Liver (tissue), 9 donors: ENCODE results near the gene HOXC11. TPM values are rescaled to one million over a fixed set of nuclear protein-coding genes. Genes with fewer than 3 reads are reported as not detected.

Experiments
- DNase-seq: peaks from one replicate; pipeline ENCODE4 v3.0.0-alpha.2; 2017; ENCODE audit warnings: low spot score
- H3K27ac ChIP-seq, 2 donors: one replicate each; pipeline ENCODE4 v1.7.0; 2013; ENCODE audit warnings: inconsistent platforms in 2 of 2, low read length in 2 of 2, control low read depth in 1 of 2, low read depth in 1 of 2, mild to moderate bottlenecking in 1 of 2
- H3K27me3 ChIP-seq, 4 donors: one replicate each; pipeline versions ENCODE4 v1.6.1 to v1.7.0; 2013; ENCODE audit warnings: low read length in 3 of 4, inconsistent platforms in 1 of 4, mild to moderate bottlenecking in 1 of 4, moderate library complexity in 1 of 4; ENCODE audit not compliant: control insufficient read depth in 4 of 4, insufficient read depth in 4 of 4
- H3K36me3 ChIP-seq, 4 donors: one replicate each; pipeline versions ENCODE4 v1.6.1 to v1.7.0; 2013; ENCODE audit warnings: low read length in 3 of 4, mild to moderate bottlenecking in 3 of 4, low read depth in 1 of 4, moderate library complexity in 1 of 4; ENCODE audit not compliant: control insufficient read depth in 4 of 4, insufficient read depth in 3 of 4
- H3K4me1 ChIP-seq, 4 donors: one replicate each; pipeline versions ENCODE4 v1.6.1 to v1.7.0; 2013; ENCODE audit warnings: low read length in 3 of 4, mild to moderate bottlenecking in 3 of 4, moderate library complexity in 1 of 4; ENCODE audit not compliant: control insufficient read depth in 4 of 4, insufficient read depth in 4 of 4
- H3K4me3 ChIP-seq, 3 donors: one replicate each; pipeline versions ENCODE4 v1.6.1 to v1.7.0; 2013; ENCODE audit warnings: low read length in 3 of 3, control low read depth in 1 of 3, low read depth in 1 of 3, mild to moderate bottlenecking in 1 of 3
- H3K9ac ChIP-seq, 2 donors: one replicate each; pipeline ENCODE4 v1.7.0; 2013; ENCODE audit warnings: low read length in 2 of 2, mild to moderate bottlenecking in 2 of 2, moderate library complexity in 2 of 2, control low read depth in 1 of 2, low read depth in 1 of 2
- H3K9me3 ChIP-seq, 4 donors: one replicate each; pipeline versions ENCODE4 v1.6.1 to v1.7.0; 2013; ENCODE audit warnings: low read length in 3 of 4; ENCODE audit not compliant: control insufficient read depth in 4 of 4
- FOXA1 ChIP-seq: IDR thresholded peaks from 2 replicates; pipeline ENCODE4 v1.6.1; 2016; ENCODE audit warnings: antibody characterized with exemption
- FOXA2 ChIP-seq: IDR thresholded peaks from 2 replicates; pipeline ENCODE4 v1.6.1; 2016; ENCODE audit warnings: antibody characterized with exemption
- GABPA ChIP-seq, 2 donors: IDR thresholded peaks in 1 of 2; conservative IDR thresholded peaks in 1 of 2; 2 replicates each; pipeline ENCODE4 v1.6.1; 2016; ENCODE audit warnings: antibody characterized with exemption in 2 of 2, mild to moderate bottlenecking in 1 of 2, moderate library complexity in 1 of 2
- HNF4A ChIP-seq, 2 donors: conservative IDR thresholded peaks; 2 replicates each; pipeline ENCODE4 v1.6.1; 2016; ENCODE audit warnings: antibody characterized with exemption in 2 of 2, mild to moderate bottlenecking in 2 of 2
- HNF4G ChIP-seq: IDR thresholded peaks from 2 replicates; pipeline ENCODE4 v1.6.1; 2016; ENCODE audit warnings: antibody characterized with exemption
- JUND ChIP-seq, 2 donors: IDR thresholded peaks; 2 replicates each; pipeline ENCODE4 v1.6.1; 2016; ENCODE audit warnings: antibody characterized with exemption in 2 of 2
- RAD21 ChIP-seq, 2 donors: IDR thresholded peaks; 2 replicates each; pipeline ENCODE4 v1.6.1; 2016; ENCODE audit warnings: antibody characterized with exemption in 2 of 2, mild to moderate bottlenecking in 2 of 2
- RXRA ChIP-seq, 2 donors: IDR thresholded peaks; 2 replicates each; pipeline ENCODE4 v1.6.1; 2017 to 2018; ENCODE audit warnings: antibody characterized with exemption in 2 of 2, mild to moderate bottlenecking in 1 of 2
- SP1 ChIP-seq: IDR thresholded peaks from 2 replicates; pipeline ENCODE4 v1.6.1; 2018; ENCODE audit warnings: antibody characterized with exemption, mild to moderate bottlenecking
- TAF1 ChIP-seq: conservative IDR thresholded peaks from 2 replicates; pipeline ENCODE4 v1.6.1; 2016; ENCODE audit warnings: antibody characterized with exemption, mild to moderate bottlenecking
- YY1 ChIP-seq: IDR thresholded peaks from 2 replicates; pipeline ENCODE4 v1.6.1; 2016; ENCODE audit warnings: antibody characterized with exemption, mild to moderate bottlenecking
- WGBS: extraction: QIAGEN DNeasy Blood & Tissue Kit; methylation state at CpG from one replicate; pipeline ENCODE4 v1.1.7; 2013; 5-methylcytosine and 5-hydroxymethylcytosine counted together
- polyA plus RNA-seq, 2 donors: library from polyadenylated mRNA; stranded (reverse) in 1 of 2; unstranded in 1 of 2; fragments of 200-250 nt in 1 of 2; fragments of >200 nt in 1 of 2; fragmentation: Nextera tagmentation in 1 of 2; extraction: Ambion mirVana in 1 of 2; gene quantifications; one replicate each; pipeline versions ENCODE4 v1.2.1 to v1.2.3, GENCODE V29; 2013 to 2015
- total RNA-seq, 2 donors: library from RNA; depleted of rRNA; stranded (reverse); fragments of >200 nt; gene quantifications; one replicate each; pipeline ENCODE4 v1.2.3, GENCODE V29; 2014
- TF ChIP-seq, protein P1 (sequence below): IDR thresholded peaks from 2 replicates; pipeline ENCODE4 v1.6.1; 2016; ENCODE audit warnings: antibody characterized with exemption, mild to moderate bottlenecking
- TF ChIP-seq, protein P2 (sequence below): fragments of 150-350 bp; IDR thresholded peaks from 2 replicates; pipeline ENCODE4 v1.5.1; 2017; ENCODE audit warnings: improper control_type of control experiment, low read depth, low read length; ENCODE audit not compliant: missing input control
- TF ChIP-seq, protein P3 (sequence below): IDR thresholded peaks from 2 replicates; pipeline ENCODE4 v1.6.1; 2016; ENCODE audit warnings: antibody characterized with exemption
- TF ChIP-seq, protein P4 (sequence below): IDR thresholded peaks from 2 replicates; pipeline ENCODE4 v1.6.1; 2016; ENCODE audit warnings: antibody characterized with exemption
- TF ChIP-seq, protein P5 (sequence below): IDR thresholded peaks from 2 replicates; pipeline ENCODE4 v1.6.1; 2016; ENCODE audit warnings: antibody characterized with exemption
- donor health status: healthy.
- donor health status: healthy.
- donor health status: healthy.
- donor health status: healthy.
- donor health status: healthy.

Gene HOXC11
- total and polyA plus RNA-seq, 4 donors, result not detected

DNA sequence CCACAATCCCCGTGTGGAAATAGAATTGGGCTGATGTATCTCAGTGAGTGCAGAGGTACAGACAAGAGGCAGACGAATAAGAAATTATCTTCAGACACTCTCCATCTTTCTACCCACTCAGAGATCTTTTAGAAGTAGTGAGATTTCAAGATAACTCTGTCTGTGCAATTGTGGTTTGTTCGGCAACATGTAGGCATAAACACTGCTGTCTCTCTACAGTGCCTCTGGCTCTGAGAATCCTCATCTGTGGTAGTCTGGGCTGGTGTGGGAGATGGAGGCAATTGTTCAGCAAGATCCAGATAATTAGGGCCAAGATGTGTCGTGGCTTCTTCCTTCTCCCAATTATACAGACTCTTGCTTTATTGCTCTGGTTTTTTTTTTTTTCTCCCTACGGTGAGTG is 31.2 kb upstream of the HOXC11 start:
- Histone ChIP-seq H3K36me3 (no peaks in the 10 kb centered on the region), H3K27me3 (peaks cover 13 to 40% (median 23%) of the 10 kb centered on the region in 4 donors), H3K4me3 (no peak overlapping the region), H3K9me3 (no peaks in the 10 kb centered on the region), H3K27ac (no peak overlapping the region), H3K9ac (no peak overlapping the region), H3K4me1 (no peaks in the 10 kb centered on the region)
- WGBS, result 18% methylated on average over 5 of the region's 5 CpGs
- DNase-seq, result no peak
- TF ChIP-seq, protein P1, sequence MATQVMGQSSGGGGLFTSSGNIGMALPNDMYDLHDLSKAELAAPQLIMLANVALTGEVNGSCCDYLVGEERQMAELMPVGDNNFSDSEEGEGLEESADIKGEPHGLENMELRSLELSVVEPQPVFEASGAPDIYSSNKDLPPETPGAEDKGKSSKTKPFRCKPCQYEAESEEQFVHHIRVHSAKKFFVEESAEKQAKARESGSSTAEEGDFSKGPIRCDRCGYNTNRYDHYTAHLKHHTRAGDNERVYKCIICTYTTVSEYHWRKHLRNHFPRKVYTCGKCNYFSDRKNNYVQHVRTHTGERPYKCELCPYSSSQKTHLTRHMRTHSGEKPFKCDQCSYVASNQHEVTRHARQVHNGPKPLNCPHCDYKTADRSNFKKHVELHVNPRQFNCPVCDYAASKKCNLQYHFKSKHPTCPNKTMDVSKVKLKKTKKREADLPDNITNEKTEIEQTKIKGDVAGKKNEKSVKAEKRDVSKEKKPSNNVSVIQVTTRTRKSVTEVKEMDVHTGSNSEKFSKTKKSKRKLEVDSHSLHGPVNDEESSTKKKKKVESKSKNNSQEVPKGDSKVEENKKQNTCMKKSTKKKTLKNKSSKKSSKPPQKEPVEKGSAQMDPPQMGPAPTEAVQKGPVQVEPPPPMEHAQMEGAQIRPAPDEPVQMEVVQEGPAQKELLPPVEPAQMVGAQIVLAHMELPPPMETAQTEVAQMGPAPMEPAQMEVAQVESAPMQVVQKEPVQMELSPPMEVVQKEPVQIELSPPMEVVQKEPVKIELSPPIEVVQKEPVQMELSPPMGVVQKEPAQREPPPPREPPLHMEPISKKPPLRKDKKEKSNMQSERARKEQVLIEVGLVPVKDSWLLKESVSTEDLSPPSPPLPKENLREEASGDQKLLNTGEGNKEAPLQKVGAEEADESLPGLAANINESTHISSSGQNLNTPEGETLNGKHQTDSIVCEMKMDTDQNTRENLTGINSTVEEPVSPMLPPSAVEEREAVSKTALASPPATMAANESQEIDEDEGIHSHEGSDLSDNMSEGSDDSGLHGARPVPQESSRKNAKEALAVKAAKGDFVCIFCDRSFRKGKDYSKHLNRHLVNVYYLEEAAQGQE, result no peak
- TF ChIP-seq GABPA (IDR thresholded peaks at IDR 0.05 in 1 of 2, conservative IDR thresholded peaks at IDR 0.05 in 1 of 2) (no peak), RAD21 (IDR thresholded peaks at IDR 0.05) (no peak), SP1 (no peak), FOXA1 (no peak), FOXA2 (no peak), HNF4A (conservative IDR thresholded peaks at IDR 0.05) (no peak), HNF4G (no peak)
- TF ChIP-seq, protein P2, sequence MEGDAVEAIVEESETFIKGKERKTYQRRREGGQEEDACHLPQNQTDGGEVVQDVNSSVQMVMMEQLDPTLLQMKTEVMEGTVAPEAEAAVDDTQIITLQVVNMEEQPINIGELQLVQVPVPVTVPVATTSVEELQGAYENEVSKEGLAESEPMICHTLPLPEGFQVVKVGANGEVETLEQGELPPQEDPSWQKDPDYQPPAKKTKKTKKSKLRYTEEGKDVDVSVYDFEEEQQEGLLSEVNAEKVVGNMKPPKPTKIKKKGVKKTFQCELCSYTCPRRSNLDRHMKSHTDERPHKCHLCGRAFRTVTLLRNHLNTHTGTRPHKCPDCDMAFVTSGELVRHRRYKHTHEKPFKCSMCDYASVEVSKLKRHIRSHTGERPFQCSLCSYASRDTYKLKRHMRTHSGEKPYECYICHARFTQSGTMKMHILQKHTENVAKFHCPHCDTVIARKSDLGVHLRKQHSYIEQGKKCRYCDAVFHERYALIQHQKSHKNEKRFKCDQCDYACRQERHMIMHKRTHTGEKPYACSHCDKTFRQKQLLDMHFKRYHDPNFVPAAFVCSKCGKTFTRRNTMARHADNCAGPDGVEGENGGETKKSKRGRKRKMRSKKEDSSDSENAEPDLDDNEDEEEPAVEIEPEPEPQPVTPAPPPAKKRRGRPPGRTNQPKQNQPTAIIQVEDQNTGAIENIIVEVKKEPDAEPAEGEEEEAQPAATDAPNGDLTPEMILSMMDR, result no peak
- TF ChIP-seq, protein P3, sequence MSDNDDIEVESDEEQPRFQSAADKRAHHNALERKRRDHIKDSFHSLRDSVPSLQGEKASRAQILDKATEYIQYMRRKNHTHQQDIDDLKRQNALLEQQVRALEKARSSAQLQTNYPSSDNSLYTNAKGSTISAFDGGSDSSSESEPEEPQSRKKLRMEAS, result no peak
- TF ChIP-seq, protein P4, sequence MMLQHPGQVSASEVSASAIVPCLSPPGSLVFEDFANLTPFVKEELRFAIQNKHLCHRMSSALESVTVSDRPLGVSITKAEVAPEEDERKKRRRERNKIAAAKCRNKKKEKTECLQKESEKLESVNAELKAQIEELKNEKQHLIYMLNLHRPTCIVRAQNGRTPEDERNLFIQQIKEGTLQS, result no peak

DNA sequence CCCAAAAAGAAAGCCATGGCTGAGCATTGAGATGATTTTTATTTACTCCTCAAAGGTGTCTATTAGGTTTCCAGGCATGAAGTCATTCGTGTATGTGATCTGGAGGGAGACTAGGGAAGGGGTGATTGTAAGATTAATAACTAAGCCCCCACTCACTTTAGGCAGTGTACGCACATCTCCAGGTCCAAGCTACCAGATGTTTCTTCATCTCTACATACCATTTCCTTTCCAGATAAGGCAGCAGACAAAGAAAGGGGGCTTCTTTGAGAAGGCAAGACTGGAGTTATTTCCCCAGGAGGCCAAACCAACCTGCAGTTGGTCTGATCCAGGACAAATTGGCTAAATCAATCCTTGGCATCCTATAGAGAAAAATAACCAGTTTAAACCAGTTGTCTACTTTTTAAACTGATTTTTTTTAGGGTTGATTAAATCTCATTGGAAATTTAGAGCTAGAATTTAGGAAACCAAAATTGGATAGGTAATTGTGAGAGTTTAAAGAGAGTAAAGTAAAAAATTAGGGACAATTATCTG is 30.4 kb upstream of the HOXC11 start:
- H3K9me3 ChIP-seq, result no peaks in the 10 kb centered on the region
- DNase-seq, result no peak
- no peak overlapping the region for H3K9ac ChIP-seq
- no peaks in the 10 kb centered on the region for H3K4me1 ChIP-seq
- peaks cover 7 to 38% (median 22%) of the 10 kb centered on the region in 4 donors for H3K27me3 ChIP-seq
- no peaks in the 10 kb centered on the region for H3K36me3 ChIP-seq
- WGBS, result 10% methylated on average over 2 of the region's 2 CpGs
- no peak overlapping the region for H3K27ac ChIP-seq
- TF ChIP-seq, protein P2, result no peak
- TF ChIP-seq JUND (IDR thresholded peaks at IDR 0.05) (no peak), HNF4A (conservative IDR thresholded peaks at IDR 0.05) (no peak), TAF1 (no peak), RXRA (IDR thresholded peaks at IDR 0.05) (no peak), FOXA2 (no peak), YY1 (no peak), SP1 (no peak), RAD21 (IDR thresholded peaks at IDR 0.05) (no peak)
- TF ChIP-seq, protein P1, result no peak
- TF ChIP-seq, protein P5, sequence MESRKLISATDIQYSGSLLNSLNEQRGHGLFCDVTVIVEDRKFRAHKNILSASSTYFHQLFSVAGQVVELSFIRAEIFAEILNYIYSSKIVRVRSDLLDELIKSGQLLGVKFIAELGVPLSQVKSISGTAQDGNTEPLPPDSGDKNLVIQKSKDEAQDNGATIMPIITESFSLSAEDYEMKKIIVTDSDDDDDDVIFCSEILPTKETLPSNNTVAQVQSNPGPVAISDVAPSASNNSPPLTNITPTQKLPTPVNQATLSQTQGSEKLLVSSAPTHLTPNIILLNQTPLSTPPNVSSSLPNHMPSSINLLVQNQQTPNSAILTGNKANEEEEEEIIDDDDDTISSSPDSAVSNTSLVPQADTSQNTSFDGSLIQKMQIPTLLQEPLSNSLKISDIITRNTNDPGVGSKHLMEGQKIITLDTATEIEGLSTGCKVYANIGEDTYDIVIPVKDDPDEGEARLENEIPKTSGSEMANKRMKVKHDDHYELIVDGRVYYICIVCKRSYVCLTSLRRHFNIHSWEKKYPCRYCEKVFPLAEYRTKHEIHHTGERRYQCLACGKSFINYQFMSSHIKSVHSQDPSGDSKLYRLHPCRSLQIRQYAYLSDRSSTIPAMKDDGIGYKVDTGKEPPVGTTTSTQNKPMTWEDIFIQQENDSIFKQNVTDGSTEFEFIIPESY, result no peak
- TF ChIP-seq, protein P4, result no peak
- no peak overlapping the region for H3K4me3 ChIP-seq
